ENCODE data around the gene PRRT1.

DNA sequence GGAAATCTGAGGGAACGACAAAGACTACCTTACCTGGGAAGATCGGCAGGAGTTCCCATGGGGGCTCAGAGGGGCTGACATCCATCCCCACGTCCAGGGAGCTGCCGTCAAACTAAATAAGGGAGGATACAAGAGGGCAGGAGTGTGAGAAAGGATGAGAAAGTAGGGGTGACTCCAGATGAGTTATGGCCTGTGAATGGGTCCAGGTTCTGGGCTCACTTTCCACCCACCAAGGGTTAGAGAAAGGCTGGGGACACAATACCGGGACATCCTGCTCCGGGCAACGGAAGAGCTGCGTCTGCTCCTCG, 24.4 kb downstream of the PRRT1 start:
- TF ChIP-seq, protein P1, sequence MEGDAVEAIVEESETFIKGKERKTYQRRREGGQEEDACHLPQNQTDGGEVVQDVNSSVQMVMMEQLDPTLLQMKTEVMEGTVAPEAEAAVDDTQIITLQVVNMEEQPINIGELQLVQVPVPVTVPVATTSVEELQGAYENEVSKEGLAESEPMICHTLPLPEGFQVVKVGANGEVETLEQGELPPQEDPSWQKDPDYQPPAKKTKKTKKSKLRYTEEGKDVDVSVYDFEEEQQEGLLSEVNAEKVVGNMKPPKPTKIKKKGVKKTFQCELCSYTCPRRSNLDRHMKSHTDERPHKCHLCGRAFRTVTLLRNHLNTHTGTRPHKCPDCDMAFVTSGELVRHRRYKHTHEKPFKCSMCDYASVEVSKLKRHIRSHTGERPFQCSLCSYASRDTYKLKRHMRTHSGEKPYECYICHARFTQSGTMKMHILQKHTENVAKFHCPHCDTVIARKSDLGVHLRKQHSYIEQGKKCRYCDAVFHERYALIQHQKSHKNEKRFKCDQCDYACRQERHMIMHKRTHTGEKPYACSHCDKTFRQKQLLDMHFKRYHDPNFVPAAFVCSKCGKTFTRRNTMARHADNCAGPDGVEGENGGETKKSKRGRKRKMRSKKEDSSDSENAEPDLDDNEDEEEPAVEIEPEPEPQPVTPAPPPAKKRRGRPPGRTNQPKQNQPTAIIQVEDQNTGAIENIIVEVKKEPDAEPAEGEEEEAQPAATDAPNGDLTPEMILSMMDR (IDR thresholded peaks at IDR 0.05): no peak
- TF ChIP-seq EZH2 (IDR thresholded peaks at IDR 0.05) (no peak), EZH2phosphoT487 (IDR thresholded peaks at IDR 0.05) (no peak)
